Stomach smooth muscle (tissue), 2 donors: ENCODE results near the gene IFT88.
A peak's percentile ranks its signal among the peaks of the same experiment; 100 is the strongest.

Experiments used
- H3K27ac ChIP-seq: one replicate; pipeline ENCODE4 v1.7.0; 2013; ENCODE audit warnings: mild to moderate bottlenecking, low read length, inconsistent platforms
- H3K27me3 ChIP-seq, 2 donors: one replicate each; pipeline ENCODE4 v1.7.0; 2013; ENCODE audit warnings: low read length in 2 of 2; ENCODE audit not compliant: insufficient read depth in 2 of 2, control insufficient read depth in 1 of 2
- H3K36me3 ChIP-seq, 2 donors: one replicate each; pipeline ENCODE4 v1.7.0; 2013; ENCODE audit warnings: low read length in 2 of 2; ENCODE audit not compliant: control insufficient read depth in 2 of 2, insufficient read depth in 2 of 2
- H3K4me1 ChIP-seq: one replicate; pipeline ENCODE4 v1.7.0; 2013; ENCODE audit warnings: low read length; ENCODE audit not compliant: control insufficient read depth, insufficient read depth
- H3K4me3 ChIP-seq, 2 donors: one replicate each; pipeline ENCODE4 v1.7.0; 2013; ENCODE audit warnings: low read length in 2 of 2
- H3K9ac ChIP-seq, 2 donors: one replicate each; pipeline ENCODE4 v1.7.0; 2013; ENCODE audit warnings: low read length in 2 of 2, mild to moderate bottlenecking in 1 of 2
- H3K9me3 ChIP-seq, 2 donors: one replicate each; pipeline ENCODE4 v1.7.0; 2013; ENCODE audit warnings: low read length in 2 of 2; ENCODE audit not compliant: control insufficient read depth in 2 of 2
- donor health status: healthy.
- donor health status: Pancreatic carcinoma.

IFT88 gene, protein sequence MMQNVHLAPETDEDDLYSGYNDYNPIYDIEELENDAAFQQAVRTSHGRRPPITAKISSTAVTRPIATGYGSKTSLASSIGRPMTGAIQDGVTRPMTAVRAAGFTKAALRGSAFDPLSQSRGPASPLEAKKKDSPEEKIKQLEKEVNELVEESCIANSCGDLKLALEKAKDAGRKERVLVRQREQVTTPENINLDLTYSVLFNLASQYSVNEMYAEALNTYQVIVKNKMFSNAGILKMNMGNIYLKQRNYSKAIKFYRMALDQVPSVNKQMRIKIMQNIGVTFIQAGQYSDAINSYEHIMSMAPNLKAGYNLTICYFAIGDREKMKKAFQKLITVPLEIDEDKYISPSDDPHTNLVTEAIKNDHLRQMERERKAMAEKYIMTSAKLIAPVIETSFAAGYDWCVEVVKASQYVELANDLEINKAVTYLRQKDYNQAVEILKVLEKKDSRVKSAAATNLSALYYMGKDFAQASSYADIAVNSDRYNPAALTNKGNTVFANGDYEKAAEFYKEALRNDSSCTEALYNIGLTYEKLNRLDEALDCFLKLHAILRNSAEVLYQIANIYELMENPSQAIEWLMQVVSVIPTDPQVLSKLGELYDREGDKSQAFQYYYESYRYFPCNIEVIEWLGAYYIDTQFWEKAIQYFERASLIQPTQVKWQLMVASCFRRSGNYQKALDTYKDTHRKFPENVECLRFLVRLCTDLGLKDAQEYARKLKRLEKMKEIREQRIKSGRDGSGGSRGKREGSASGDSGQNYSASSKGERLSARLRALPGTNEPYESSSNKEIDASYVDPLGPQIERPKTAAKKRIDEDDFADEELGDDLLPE

DNA sequence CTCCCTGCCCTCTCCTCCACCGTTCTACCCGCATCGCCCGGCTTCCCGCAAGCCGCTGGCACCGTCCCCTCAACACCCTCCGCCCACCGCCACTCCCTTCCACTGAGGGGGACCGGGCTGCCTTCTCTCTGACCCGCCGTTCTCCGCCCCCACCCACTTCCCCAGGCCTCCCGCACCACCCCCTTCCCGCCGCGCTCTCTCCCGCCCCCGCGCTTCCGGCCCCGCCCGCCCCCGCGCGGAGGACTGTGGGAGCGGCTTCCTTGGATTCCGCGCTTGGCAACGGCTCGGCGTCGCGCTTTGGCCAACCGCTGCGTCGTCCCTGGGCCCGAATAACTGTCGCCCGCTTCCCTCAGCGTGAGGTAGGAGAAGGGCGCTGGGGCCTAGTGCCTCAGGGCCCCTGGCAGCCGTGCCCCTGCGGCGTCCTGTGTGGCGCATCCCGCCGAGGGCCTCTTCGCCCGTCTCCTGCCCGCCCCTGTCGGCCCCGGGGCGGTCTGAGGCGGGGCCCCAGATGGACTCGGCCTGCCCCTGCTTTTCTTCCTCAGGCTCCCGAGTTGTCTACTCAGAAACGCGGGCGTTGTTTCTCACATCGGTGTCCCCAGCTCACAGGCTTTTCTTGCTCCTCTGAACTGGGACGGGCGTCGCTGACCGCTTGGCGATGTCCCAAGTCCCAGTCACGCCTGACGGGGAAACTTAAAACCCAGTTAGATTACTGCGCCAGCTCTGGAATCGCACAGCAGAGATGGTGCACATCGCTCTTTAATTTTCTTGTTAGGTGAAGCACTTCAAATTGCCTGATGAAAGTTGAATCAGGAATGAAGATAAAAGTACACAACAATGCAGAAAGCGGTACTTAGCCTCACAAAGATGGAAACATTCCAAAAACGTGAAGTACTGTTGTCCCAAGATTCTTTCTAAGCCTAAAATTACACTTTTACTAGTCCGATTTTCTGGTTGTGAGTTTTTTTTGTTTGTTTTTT is at the start of gene IFT88:
IFT88 (plus strand) TSS at position 260 of the 977 bp plus-strand sequence. CDS start 7,229 bp downstream, outside the sequence.
- no peaks in the 10 kb centered on the region for H3K36me3 ChIP-seq
- H3K27me3 ChIP-seq: no peaks in the 10 kb centered on the region
- no peaks in the 10 kb centered on the region for H3K9me3 ChIP-seq
- peak within 1 kb of the TSS; percentile 92 for H3K27ac ChIP-seq
- H3K4me1 ChIP-seq: peaks cover 8% of the 10 kb centered on the region
- H3K4me3 ChIP-seq: peak within 1 kb of the TSS; percentile 81 to 99
- H3K9ac ChIP-seq: peak within 1 kb of the TSS; percentile 88 to 97

DNA sequence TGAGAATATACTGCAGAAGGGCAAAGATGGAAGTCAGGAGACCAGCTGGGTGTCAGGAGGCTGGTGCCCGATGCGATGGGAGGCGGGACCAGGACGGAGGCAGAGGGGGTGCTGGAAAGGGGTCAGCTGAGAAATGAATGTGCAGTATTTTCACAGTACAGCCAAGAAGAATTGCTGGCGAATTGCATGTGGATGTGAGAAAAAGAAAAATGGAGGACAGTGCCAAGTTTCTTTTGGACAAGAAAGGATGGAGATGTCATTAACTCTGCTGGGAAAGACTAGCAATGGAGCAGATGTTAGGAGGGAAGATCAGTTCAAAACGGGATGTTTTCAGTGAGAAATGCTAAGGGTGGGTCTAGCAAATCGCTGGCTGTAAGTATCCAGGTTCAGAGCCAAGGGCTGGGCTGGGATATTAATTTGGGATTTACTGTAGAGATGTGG is 48.3 kb upstream of the IFT88 start:
- H3K36me3 ChIP-seq: no peaks in the 10 kb centered on the region
- H3K9ac ChIP-seq: no peak overlapping the region
- peak overlapping the region in 1 of 2 donors; percentile 35 for H3K4me3 ChIP-seq
- no peaks in the 10 kb centered on the region for H3K9me3 ChIP-seq
- no peaks in the 10 kb centered on the region for H3K27me3 ChIP-seq
- H3K4me1 ChIP-seq: no peaks in the 10 kb centered on the region
- no peak overlapping the region for H3K27ac ChIP-seq

DNA sequence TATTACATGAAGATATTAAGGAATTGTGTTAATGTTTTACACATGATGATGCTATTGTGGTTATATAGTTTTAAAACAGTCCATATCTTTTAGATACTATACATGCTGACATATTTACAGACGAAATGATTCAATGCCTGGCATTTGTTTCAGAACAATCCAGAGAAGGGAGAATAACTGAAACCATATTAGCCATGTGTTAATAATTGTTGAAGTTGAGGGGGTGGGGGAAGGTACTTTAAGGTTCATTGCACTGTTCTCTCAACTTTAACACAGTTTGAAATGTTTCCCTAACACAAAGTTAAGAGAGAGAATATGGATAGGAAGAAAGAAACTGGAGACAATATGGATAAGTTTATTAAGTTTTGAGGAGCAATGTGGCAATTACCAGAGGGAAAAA is 47.1 kb upstream of the IFT88 start:
- no peak overlapping the region for H3K4me3 ChIP-seq
- peaks cover 4% of the 10 kb centered on the region for H3K4me1 ChIP-seq
- H3K36me3 ChIP-seq: no peaks in the 10 kb centered on the region
- H3K27ac ChIP-seq: no peak overlapping the region
- H3K9me3 ChIP-seq: no peaks in the 10 kb centered on the region
- no peaks in the 10 kb centered on the region for H3K27me3 ChIP-seq
- no peak overlapping the region for H3K9ac ChIP-seq

DNA sequence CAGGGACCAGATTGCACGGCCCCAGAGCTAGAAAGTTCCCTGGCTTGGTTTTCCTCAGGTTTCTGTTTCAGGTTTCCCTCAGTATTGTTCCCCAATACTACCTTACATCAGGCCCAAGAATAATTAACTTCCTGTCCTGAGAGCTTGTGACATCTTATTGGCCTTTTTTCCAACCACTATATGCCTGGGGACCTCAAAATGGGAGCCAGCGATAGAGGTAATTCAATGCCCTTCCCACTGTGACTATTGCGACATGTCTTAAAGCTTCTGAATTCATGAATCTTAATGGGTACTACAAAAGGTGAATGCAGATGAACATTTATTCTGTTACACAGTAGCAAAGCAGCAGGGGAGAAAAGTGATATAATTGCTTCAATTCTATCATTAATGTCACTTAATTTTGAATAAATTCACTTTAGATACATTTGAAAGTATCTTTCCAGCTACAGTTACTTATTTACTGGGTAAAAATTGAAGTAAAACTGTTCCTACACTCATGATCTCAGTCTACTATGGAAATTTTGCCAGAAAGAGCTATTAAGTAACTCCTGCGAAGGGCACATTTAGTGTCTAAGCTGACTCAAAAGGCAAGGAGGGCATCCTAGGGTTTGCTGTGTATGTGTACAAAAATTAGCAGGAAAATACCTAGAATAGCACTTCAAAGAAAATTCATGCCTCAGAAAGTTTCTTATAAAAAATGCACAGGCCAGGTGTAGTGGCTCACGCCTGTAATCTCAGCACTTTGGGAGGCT is 45.4 kb upstream of the IFT88 start:
- no peaks in the 10 kb centered on the region for H3K27me3 ChIP-seq
- peaks cover 14% of the 10 kb centered on the region for H3K4me1 ChIP-seq
- H3K27ac ChIP-seq: no peak overlapping the region
- H3K4me3 ChIP-seq: no peak overlapping the region
- no peak overlapping the region for H3K9ac ChIP-seq
- no peaks in the 10 kb centered on the region for H3K36me3 ChIP-seq
- H3K9me3 ChIP-seq: no peaks in the 10 kb centered on the region

DNA sequence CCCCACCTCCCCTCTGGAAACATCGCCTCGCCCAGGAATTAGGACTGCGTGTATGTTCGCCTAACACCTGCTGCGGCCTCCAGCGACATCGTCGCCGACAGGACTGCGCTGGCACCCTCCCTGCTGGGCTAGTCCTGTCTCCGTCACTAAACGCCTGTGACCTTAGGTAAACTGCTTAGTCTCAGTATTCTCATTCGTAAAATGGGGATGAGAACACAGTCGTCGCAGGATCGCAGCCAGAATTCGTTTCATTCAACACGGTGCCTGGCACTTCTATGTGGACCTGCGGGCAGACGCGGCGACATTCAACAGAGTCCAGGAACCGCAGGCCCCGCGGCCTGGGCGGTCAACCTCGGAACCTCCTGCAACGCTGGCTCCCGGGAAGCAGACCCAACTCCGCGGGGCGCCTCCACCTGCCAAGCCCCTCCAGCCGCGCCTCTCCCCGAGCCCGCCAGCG is 41.8 kb upstream of the IFT88 start:
- no peaks in the 10 kb centered on the region for H3K27me3 ChIP-seq
- H3K4me1 ChIP-seq: peaks cover 18% of the 10 kb centered on the region
- H3K36me3 ChIP-seq: no peaks in the 10 kb centered on the region
- H3K9me3 ChIP-seq: no peaks in the 10 kb centered on the region
- no peak overlapping the region for H3K27ac ChIP-seq
- H3K4me3 ChIP-seq: peak overlapping the region; percentile 93 to 95
- H3K9ac ChIP-seq: peak overlapping the region; percentile 80 to 87

DNA sequence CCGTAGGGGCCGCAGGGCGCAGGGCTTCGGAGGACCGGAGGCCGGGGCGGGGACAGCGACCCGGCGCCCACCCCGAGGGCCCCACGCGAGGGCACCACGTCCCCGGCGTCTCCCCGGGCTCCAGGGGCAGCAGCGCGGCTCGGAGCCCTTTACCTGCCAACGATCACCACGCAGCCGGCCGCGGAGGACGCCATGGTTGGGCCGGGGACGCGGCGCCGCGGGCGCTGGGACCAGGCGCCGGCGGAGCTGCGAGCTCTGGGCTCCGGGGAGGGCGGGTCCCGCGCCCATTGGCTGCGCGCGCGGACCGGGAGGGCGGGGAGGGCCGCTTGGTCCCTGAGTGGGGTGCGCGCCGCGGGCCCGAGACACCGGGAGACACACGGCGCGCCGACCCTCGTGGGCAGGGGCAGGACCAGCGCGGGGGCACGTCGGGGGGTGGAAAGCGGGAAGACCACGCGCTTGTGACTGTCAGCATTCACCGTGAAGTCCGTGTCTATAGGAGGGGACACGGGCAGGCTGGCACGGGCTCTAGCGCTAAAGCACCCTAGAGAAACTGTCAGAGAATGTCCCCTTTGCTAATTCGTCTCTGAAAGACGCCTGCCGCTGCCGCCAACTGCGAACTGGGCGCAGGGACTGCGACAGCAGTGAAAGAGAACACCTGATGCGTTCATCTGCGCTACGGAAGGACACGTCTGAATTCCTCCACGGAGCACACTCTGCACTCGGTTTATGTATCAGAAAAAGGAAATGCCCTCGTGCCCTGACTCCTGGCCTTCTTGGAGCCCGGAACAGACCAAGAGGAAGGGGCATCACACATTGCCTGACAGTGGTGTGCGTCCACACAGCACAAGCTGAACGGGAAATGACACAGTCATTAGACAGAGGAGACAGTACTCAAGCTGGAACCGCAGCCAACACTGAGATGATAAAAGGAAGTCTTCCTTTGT is 41.1 kb upstream of the IFT88 start, which contains the start of gene CRYL1:
CRYL1 (minus strand) TSS at position 257 of the 944 bp plus-strand sequence; CDS start at position 194, 63 bp downstream.
- H3K4me3 ChIP-seq: peak within 1 kb of the TSS; percentile 93 to 95
- H3K36me3 ChIP-seq: no peaks in the 10 kb centered on the region
- peak within 1 kb of the TSS; percentile 41 for H3K27ac ChIP-seq
- H3K27me3 ChIP-seq: no peaks in the 10 kb centered on the region
- H3K9ac ChIP-seq: peak within 1 kb of the TSS; percentile 80 to 87
- H3K4me1 ChIP-seq: peaks cover 18% of the 10 kb centered on the region
- no peaks in the 10 kb centered on the region for H3K9me3 ChIP-seq

DNA sequence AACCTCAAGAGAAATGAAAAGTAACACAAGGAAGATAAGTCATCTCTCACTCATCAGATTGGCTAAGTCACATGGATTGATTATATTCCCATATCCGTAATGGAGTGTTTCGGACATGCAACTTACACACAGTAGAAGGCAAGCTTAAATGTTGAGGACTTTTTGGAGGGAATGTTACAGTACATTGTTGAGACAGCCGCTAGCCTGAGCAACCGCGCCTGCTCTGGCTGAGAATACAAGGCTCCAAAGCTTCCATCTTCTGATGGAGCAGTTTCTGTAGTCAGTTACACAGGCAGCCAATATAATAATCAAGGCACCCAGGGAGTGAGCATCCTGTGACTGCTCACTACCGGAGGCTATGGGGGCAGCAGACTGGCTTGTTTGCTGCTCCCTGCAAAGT is 40.3 kb upstream of the IFT88 start:
- H3K27ac ChIP-seq: no peak overlapping the region
- peak overlapping the region; percentile 80 for H3K9ac ChIP-seq
- H3K36me3 ChIP-seq: no peaks in the 10 kb centered on the region
- H3K27me3 ChIP-seq: no peaks in the 10 kb centered on the region
- H3K9me3 ChIP-seq: no peaks in the 10 kb centered on the region
- H3K4me3 ChIP-seq: peak overlapping the region; percentile 93 to 95
- peaks cover 18% of the 10 kb centered on the region for H3K4me1 ChIP-seq

DNA sequence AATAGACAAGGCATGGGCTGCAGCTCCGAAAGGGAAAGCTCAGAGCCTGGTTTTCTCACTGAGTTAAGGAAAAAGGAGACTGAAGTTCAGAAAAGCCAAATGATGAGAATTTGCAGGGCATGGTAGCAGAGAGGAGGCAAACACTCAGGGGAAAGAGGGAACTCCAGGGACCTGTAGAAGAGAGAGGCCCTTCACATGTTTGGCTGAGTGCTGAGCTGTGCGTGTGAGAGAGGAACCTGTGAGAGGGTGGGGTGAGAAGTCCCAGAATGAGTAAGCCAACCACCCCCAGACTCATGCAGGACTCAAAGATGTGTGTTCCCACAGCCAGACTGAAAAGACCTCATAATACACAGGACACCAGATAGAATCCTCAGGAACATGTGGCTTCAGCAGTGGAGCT is 38.5 kb upstream of the IFT88 start:
- Histone ChIP-seq H3K27ac (no peak overlapping the region), H3K4me1 (peaks cover 18% of the 10 kb centered on the region), H3K27me3 (no peaks in the 10 kb centered on the region), H3K4me3 (no peak overlapping the region), H3K36me3 (no peaks in the 10 kb centered on the region), H3K9ac (no peak overlapping the region), H3K9me3 (no peaks in the 10 kb centered on the region)

DNA sequence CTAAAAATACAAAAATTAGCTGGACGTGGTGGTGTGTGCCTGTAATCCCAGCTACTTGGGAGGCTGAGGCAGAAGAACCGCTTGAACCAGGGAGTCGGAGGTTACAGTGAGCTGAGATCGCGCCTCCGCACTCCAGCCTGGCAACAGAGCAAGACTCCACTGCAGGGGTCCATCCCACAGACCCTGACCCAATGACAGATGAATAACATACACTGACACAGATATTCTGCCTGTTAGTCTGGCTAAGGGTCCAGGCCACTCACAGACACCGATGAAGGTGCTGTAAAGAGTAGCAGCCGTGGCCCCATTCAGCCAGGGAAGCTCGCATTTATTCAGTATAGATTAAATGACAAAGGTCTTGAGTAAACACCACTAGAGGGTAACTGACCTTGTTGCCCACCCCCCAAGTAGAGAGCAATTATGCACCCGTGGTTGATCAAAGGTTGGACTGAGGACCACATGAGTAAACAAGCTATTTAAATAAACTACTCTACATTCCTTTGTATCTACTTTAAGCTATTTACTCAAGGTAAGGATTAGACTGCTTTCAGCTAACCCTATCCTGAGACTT is 32.8 kb upstream of the IFT88 start:
- H3K27ac ChIP-seq: no peak overlapping the region
- no peaks in the 10 kb centered on the region for H3K27me3 ChIP-seq

More for the DNA sequence above, 32.8 kb upstream of the IFT88 start:
- Histone ChIP-seq H3K9me3 (peaks cover 0 to 3% of the 10 kb centered on the region in 2 donors), H3K9ac (no peak overlapping the region), H3K4me1 (no peaks in the 10 kb centered on the region), H3K4me3 (no peak overlapping the region), H3K36me3 (no peaks in the 10 kb centered on the region)
